Esophagus (tissue), 2 donors: Measurements from ENCODE around the gene ILK. TPM values are rescaled to one million over a fixed set of nuclear protein-coding genes. Genes with fewer than 3 reads are reported as not detected.

Experiments used
- H3K27ac ChIP-seq, 2 donors: one replicate each; pipeline ENCODE4 v1.5.1; 2013; ENCODE audit warnings: low read depth in 2 of 2, mild to moderate bottlenecking in 2 of 2, inconsistent platforms in 1 of 2, low read length in 1 of 2, moderate library complexity in 1 of 2
- H3K27me3 ChIP-seq, 2 donors: one replicate each; pipeline ENCODE4 v1.6.1; 2013; ENCODE audit warnings: low read length in 2 of 2, control low read depth in 1 of 2, mild to moderate bottlenecking in 1 of 2; ENCODE audit not compliant: insufficient read depth in 2 of 2, control insufficient read depth in 1 of 2
- H3K36me3 ChIP-seq, 2 donors: one replicate each; pipeline ENCODE4 v1.6.1; 2013; ENCODE audit warnings: low read length in 1 of 2; ENCODE audit not compliant: control insufficient read depth in 2 of 2, insufficient read depth in 2 of 2
- H3K4me1 ChIP-seq, 2 donors: one replicate each; pipeline ENCODE4 v1.6.1; 2013; ENCODE audit warnings: low read length in 1 of 2; ENCODE audit not compliant: control insufficient read depth in 2 of 2, insufficient read depth in 2 of 2
- H3K4me3 ChIP-seq, 2 donors: one replicate each; pipeline ENCODE4 v1.5.1; 2013; ENCODE audit warnings: low read length in 2 of 2, mild to moderate bottlenecking in 2 of 2, low read depth in 1 of 2, moderate library complexity in 1 of 2
- H3K9me3 ChIP-seq, 2 donors: one replicate each; pipeline ENCODE4 v1.6.1; 2013; ENCODE audit warnings: mild to moderate bottlenecking in 2 of 2, low read depth in 1 of 2, low read length in 1 of 2, moderate library complexity in 1 of 2; ENCODE audit not compliant: control insufficient read depth in 2 of 2, insufficient read depth in 1 of 2
- WGBS, 2 donors: extraction: QIAGEN DNeasy Blood & Tissue Kit; methylation state at CpG; one replicate each; pipeline ENCODE4 v1.1.7; 2013; 5-methylcytosine and 5-hydroxymethylcytosine counted together
- polyA plus RNA-seq, 2 donors: library from polyadenylated mRNA; stranded (reverse); fragments of 200-250 nt; gene quantifications; one replicate each; pipeline ENCODE4 v1.2.3, GENCODE V29; 2013
- donor health status: healthy with polysubstance abuse.
- donor health status: Bipolar disorder and iron deficiency.

ILK gene
- 10 to 100 TPM; 63.3 to 91.0 TPM for polyA plus RNA-seq

DNA sequence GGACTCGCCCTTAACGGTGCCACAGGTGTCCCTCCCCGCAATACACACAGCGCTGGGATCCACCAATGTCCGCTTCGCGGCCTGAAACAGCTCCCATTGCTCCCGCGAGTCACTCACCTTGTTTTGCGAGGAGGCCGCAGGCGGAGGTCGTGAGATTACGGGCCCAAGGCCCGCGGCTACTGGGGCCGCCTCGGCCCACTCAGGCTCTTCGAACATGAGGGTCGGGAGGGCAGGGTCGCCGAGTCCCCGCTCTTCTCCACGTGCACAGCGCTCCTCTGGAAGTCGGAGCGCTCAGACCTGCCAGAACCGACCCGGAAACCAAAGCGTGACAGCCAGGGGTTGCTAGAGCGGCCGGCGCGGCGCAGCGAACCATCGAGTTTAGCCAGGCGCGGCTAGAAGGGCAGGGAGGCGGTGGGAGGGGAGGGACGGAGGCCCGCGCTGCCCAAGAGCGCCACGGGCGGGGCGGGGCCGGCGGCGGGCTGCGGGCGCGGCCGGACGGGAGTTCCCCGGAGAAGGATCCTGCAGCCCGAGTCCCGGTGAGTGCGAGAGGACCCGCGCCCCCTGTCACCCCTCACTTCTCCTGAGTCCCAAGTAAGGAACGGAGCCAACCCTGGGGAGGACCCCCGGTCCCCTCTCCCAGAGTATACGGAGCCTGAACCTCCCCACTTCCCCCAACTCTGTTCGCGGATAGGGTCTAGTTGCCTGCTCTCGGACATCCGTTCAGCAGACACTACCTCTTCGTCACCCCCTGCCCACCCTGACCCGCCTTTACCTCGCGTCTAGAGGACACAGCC, at the start of gene ILK, which contains the start of gene RRP8:
TSS of gene ILK (plus strand) at position 488 of the 794 bp plus-strand sequence. CDS start 498 bp downstream, outside the sequence.
TSS of gene RRP8 (minus strand) at position 330 of the 794 bp plus-strand sequence. CDS start at position 216, 114 bp downstream.
- peaks cover 6 to 13% of the 10 kb centered on the region in 2 donors for H3K4me1 ChIP-seq
- peak within 1 kb of the TSS; percentile 85 to 96 for H3K4me3 ChIP-seq
- no peaks in the 10 kb centered on the region for H3K27me3 ChIP-seq
- H3K36me3 ChIP-seq: peaks cover 14 to 25% of the 10 kb centered on the region in 2 donors
- 0 to 1% methylated on average over 68 to 72 of the region's 72 CpGs for WGBS, 2 donors
- H3K9me3 ChIP-seq: no peaks in the 10 kb centered on the region
- H3K27ac ChIP-seq: peak within 1 kb of the TSS; percentile 96 to 97

GRCh38 chr11:6554828-6555706, 48.5 kb upstream of the ILK start:
- H3K4me3 ChIP-seq: no peak overlapping the region
- peaks cover 0 to 7% of the 10 kb centered on the region in 2 donors for H3K36me3 ChIP-seq
- no peaks in the 10 kb centered on the region for H3K9me3 ChIP-seq
- no peak overlapping the region for H3K27ac ChIP-seq
- H3K4me1 ChIP-seq: no peaks in the 10 kb centered on the region
- no peaks in the 10 kb centered on the region for H3K27me3 ChIP-seq
- WGBS, 2 donors: 85 to 94% methylated on average over 5 of the region's 5 CpGs

GRCh38 chr11:6556139-6556949, 47.2 kb upstream of the ILK start:
- no peak overlapping the region for H3K4me3 ChIP-seq
- no peak overlapping the region for H3K27ac ChIP-seq
- no peaks in the 10 kb centered on the region for H3K27me3 ChIP-seq
- peaks cover 0 to 7% of the 10 kb centered on the region in 2 donors for H3K36me3 ChIP-seq
- no peaks in the 10 kb centered on the region for H3K4me1 ChIP-seq
- WGBS, 2 donors: 79 to 85% methylated on average over 11 of the region's 11 CpGs
- H3K9me3 ChIP-seq: no peaks in the 10 kb centered on the region

- H3K36me3 ChIP-seq: peaks cover 0 to 7% of the 10 kb centered on the region in 2 donors
- no peaks in the 10 kb centered on the region for H3K27me3 ChIP-seq
- H3K4me1 ChIP-seq: no peaks in the 10 kb centered on the region
- no peak overlapping the region for H3K27ac ChIP-seq
- WGBS, 2 donors: 95 to 96% methylated on average over 11 of the region's 11 CpGs
- no peaks in the 10 kb centered on the region for H3K9me3 ChIP-seq
- H3K4me3 ChIP-seq: no peak overlapping the region
Observed at GRCh38 chr11:6557063-6557462, 46.5 kb upstream of the ILK start.

- Histone ChIP-seq H3K4me1 (no peaks in the 10 kb centered on the region), H3K27me3 (no peaks in the 10 kb centered on the region), H3K9me3 (no peaks in the 10 kb centered on the region), H3K36me3 (peaks cover 0 to 7% of the 10 kb centered on the region in 2 donors), H3K27ac (no peak overlapping the region), H3K4me3 (no peak overlapping the region)
- WGBS, 2 donors: 94 to 97% methylated on average over 14 of the region's 14 CpGs
Observed at GRCh38 chr11:6557761-6558674, 45.6 kb upstream of the ILK start.

GRCh38 chr11:6559369-6559768, 44.2 kb upstream of the ILK start:
- H3K4me1 ChIP-seq: no peaks in the 10 kb centered on the region
- H3K27ac ChIP-seq: no peak overlapping the region
- H3K27me3 ChIP-seq: no peaks in the 10 kb centered on the region
- no peaks in the 10 kb centered on the region for H3K9me3 ChIP-seq
- peaks cover 0 to 7% of the 10 kb centered on the region in 2 donors for H3K36me3 ChIP-seq
- 100% methylated on average over 1 of the region's 1 CpG for WGBS, 2 donors
- no peak overlapping the region for H3K4me3 ChIP-seq

- WGBS, 2 donors: 94% methylated on average over 3 of the region's 3 CpGs
- Histone ChIP-seq H3K36me3 (peaks cover 0 to 7% of the 10 kb centered on the region in 2 donors), H3K4me1 (no peaks in the 10 kb centered on the region), H3K9me3 (no peaks in the 10 kb centered on the region), H3K27me3 (no peaks in the 10 kb centered on the region), H3K27ac (no peak overlapping the region), H3K4me3 (no peak overlapping the region)
Observed at GRCh38 chr11:6561288-6561687, 42.3 kb upstream of the ILK start.

DNA sequence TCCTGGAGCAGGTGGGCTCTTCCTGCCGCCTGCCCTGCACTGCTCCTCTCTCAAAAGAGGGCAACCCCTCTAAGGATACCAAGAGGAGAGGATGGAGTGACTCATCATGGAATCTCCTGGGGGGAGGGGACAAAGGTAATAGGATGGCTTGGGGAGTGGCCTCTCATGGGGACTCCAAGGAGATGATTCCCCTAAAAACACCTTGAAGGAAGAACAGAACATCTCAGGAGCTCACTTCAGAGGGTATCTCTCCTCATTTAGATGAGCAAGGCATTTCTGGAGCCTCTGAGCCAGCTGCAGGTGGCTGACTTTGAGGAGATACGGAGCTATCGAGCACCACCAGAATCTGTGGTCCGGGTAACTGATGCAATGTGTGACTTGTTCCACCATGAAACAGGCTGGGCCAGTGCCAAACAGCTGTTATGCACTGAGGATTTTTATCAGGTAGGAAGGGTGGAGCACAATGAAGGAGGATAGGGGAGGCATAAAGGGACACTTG, 40.4 kb upstream of the ILK start:
- 92 to 96% methylated on average over 4 of the region's 4 CpGs for WGBS, 2 donors
- no peaks in the 10 kb centered on the region for H3K9me3 ChIP-seq
- peaks cover 0 to 3% of the 10 kb centered on the region in 2 donors for H3K36me3 ChIP-seq
- H3K27ac ChIP-seq: no peak overlapping the region
- no peak overlapping the region for H3K4me3 ChIP-seq
- peaks cover 0 to 3% of the 10 kb centered on the region in 2 donors for H3K4me1 ChIP-seq
- no peaks in the 10 kb centered on the region for H3K27me3 ChIP-seq
